HepG2 (cell line): ENCODE data around the gene RUNX2. TPM values are rescaled to one million over a fixed set of nuclear protein-coding genes. Genes with fewer than 3 reads are reported as not detected.

Source experiments
- ATAC-seq: fragments of 200-7000 bp; cut with Tn5 transposase; 3 replicates; pipeline ENCODE4 v1.9.1; 2020; ENCODE audit warnings: mild to moderate bottlenecking, moderate library complexity
- BruUV-seq: library from RNA; stranded (reverse); fragments of 400-500 nt; replicated peaks from 2 replicates; lab custom pipeline; 2021; lab: Mats Ljungman, UMichigan
- CTCF ChIA-PET: fragments of 300-600 bp; formaldehyde crosslinking; extraction: SDS; loops from one replicate; lab custom pipeline; 2021; ENCODE audit warnings: low total read pairs, inconsistent platforms, low intra/inter-chr PET ratio; lab: Yijun Ruan, JAX
- POLR2A ChIA-PET: fragments of 350-600 bp; sonication (Branson Sonifier 250); formaldehyde crosslinking; loops from one replicate; lab custom pipeline; 2020; ENCODE audit warnings: antibody characterized with exemption, inconsistent platforms; lab: Yijun Ruan, JAX
- DNase-seq: peaks from one replicate; pipeline ENCODE4 v3.0.0-alpha.2; 2015; ENCODE audit warnings: low spot score
- FAIRE-seq: peaks from 3 replicates; lab custom pipeline; 2011; peaks lifted over from hg19 to GRCh38; lab: Jason Lieb, UNC
- H2AFZ ChIP-seq: one replicate; pipeline ENCODE4 v1.6.1; 2011; ENCODE audit warnings: low read length, inconsistent platforms
- H3K27ac ChIP-seq: fragments of 300-600 bp; 3 replicates; pipeline ENCODE4 v1.8.0; 2011; ENCODE audit warnings: mixed run types, mild to moderate bottlenecking, mixed read lengths, low read length, inconsistent platforms; ENCODE audit not compliant: insufficient read depth; ENCODE audit errors: extremely low read length
- H3K27me3 ChIP-seq, 2 experiments: fragments of 200-600 bp in 1 of 2; 2 replicates in 1 of 2; 3 replicates in 1 of 2; pipeline versions ENCODE4 v1.6.0 to v1.8.0; 2011; ENCODE audit warnings: low read length in 2 of 2, mild to moderate bottlenecking in 2 of 2, moderate library complexity in 2 of 2, inconsistent platforms in 1 of 2; ENCODE audit not compliant: insufficient read depth in 2 of 2, control insufficient read depth in 1 of 2
- H3K36me3 ChIP-seq, 2 experiments: fragments of 200-600 bp in 1 of 2; replicated peaks in 1 of 2; 2 replicates in 1 of 2; 3 replicates in 1 of 2; pipeline versions ENCODE4 v1.5.1 to v1.8.0; 2011; ENCODE audit warnings: low read length in 2 of 2, inconsistent platforms in 1 of 2; ENCODE audit not compliant: insufficient read depth in 2 of 2, control insufficient read depth in 1 of 2
- H3K4me1 ChIP-seq: 2 replicates; pipeline ENCODE4 v1.5.1; 2012; ENCODE audit warnings: low read length, inconsistent platforms; ENCODE audit not compliant: insufficient read depth
- H3K4me2 ChIP-seq: 2 replicates; pipeline ENCODE4 v1.6.0; 2011; ENCODE audit warnings: low read depth, low read length, inconsistent platforms
- H3K4me3 ChIP-seq, 3 experiments: fragments of 200-600 bp in 1 of 3; sonication (generic), shearing (Covaris generic) in 1 of 3; replicated peaks in 1 of 3; 2 replicates each; pipeline ENCODE4 v1.5.1; 2011 to 2016; ENCODE audit warnings: low read length in 3 of 3, inconsistent platforms in 2 of 3, low read depth in 2 of 3, mild to moderate bottlenecking in 2 of 3, control low read depth in 1 of 3, mixed read lengths in 1 of 3; ENCODE audit not compliant: insufficient read depth in 1 of 3
- H3K79me2 ChIP-seq: one replicate; pipeline ENCODE4 v1.6.1; 2011; ENCODE audit warnings: low read length, inconsistent platforms; ENCODE audit not compliant: insufficient read depth
- H3K9ac ChIP-seq: 2 replicates; pipeline ENCODE4 v1.6.0; 2011; ENCODE audit warnings: mild to moderate bottlenecking, low read depth, low read length, inconsistent platforms; ENCODE audit not compliant: insufficient read depth
- H3K9me3 ChIP-seq: 2 replicates; pipeline ENCODE4 v1.5.1; 2012; ENCODE audit warnings: mild to moderate bottlenecking, low read length
- H4K20me1 ChIP-seq: 2 replicates; pipeline ENCODE4 v1.6.0; 2011; ENCODE audit warnings: inconsistent platforms, mild to moderate bottlenecking, low read length, moderate library complexity; ENCODE audit not compliant: insufficient read depth
- BRCA1 ChIP-seq: sonication (generic); formaldehyde crosslinking; IDR thresholded peaks from 2 replicates; pipeline ENCODE4 v1.4.0; 2020; ENCODE audit warnings: missing genetic modification reagents
- CBX1 ChIP-seq: IDR thresholded peaks from one replicate; pipeline ENCODE4 v1.6.1; 2016; ENCODE audit warnings: antibody characterized with exemption, low read depth
- FOXA1 ChIP-seq, 2 experiments: fragments of 450-650 bp in 1 of 2; sonication (generic) in 1 of 2; formaldehyde crosslinking in 1 of 2; IDR thresholded peaks; 2 replicates each; pipeline versions ENCODE4 v1.4.0 to v1.6.1; 2016 to 2020; ENCODE audit warnings: missing genetic modification reagents in 1 of 2
- FOXO1 ChIP-seq: sonication (generic); formaldehyde crosslinking; IDR thresholded peaks from 2 replicates; pipeline ENCODE4 v1.4.0; 2020; ENCODE audit warnings: missing genetic modification reagents
- GABPA ChIP-seq, 2 experiments: IDR thresholded peaks; 2 replicates each; pipeline ENCODE4 v1.6.1; 2011 to 2016; ENCODE audit warnings: low read depth in 2 of 2, low read length in 1 of 2, missing biosample characterization in 1 of 2, missing genetic modification characterization in 1 of 2
- GABPB1 ChIP-seq: IDR thresholded peaks from 2 replicates; pipeline ENCODE4 v1.6.1; 2016; ENCODE audit warnings: mild to moderate bottlenecking, missing genetic modification reagents, moderate library complexity, missing compliant biosample characterization
- HNRNPL ChIP-seq: fragments of 200-400 bp; formaldehyde crosslinking; IDR thresholded peaks from 2 replicates; pipeline ENCODE4 v1.6.1; 2017; ENCODE audit warnings: mild to moderate bottlenecking, low read depth, low read length
- KDM6A ChIP-seq: IDR thresholded peaks from 2 replicates; pipeline ENCODE4 v1.6.1; 2016; ENCODE audit warnings: low read depth
- KMT2B ChIP-seq: IDR thresholded peaks from 2 replicates; pipeline ENCODE4 v1.6.1; 2016; ENCODE audit warnings: missing genetic modification reagents, missing compliant biosample characterization
- MED1 ChIP-seq: sonication (generic); formaldehyde crosslinking; IDR thresholded peaks from 2 replicates; pipeline ENCODE4 v1.4.0; 2020; ENCODE audit warnings: missing genetic modification reagents
- NCOR1 ChIP-seq: fragments of 200-600 bp; sonication (generic); IDR thresholded peaks from 2 replicates; pipeline ENCODE4 v1.7.0; 2017; ENCODE audit warnings: antibody characterized with exemption, low read length, borderline replicate concordance
- NFYC ChIP-seq: IDR thresholded peaks from 2 replicates; pipeline ENCODE4 v1.6.1; 2016; ENCODE audit warnings: missing genetic modification reagents, missing compliant biosample characterization
- NR2F2 ChIP-seq: IDR thresholded peaks from 2 replicates; pipeline ENCODE4 v1.6.1; 2012; ENCODE audit warnings: low read depth, inconsistent platforms, borderline replicate concordance
- NRL ChIP-seq: sonication (generic); formaldehyde crosslinking; IDR thresholded peaks from 2 replicates; pipeline ENCODE4 v1.5.0; 2020; ENCODE audit warnings: missing genetic modification reagents, mild to moderate bottlenecking, moderate library complexity, borderline replicate concordance
- REL ChIP-seq: sonication (generic); formaldehyde crosslinking; conservative IDR thresholded peaks from 2 replicates; pipeline ENCODE4 v1.8.0; 2022; ENCODE audit warnings: mild to moderate bottlenecking, missing genetic modification reagents, moderate library complexity
- TFAP4 ChIP-seq: sonication (generic); IDR thresholded peaks from 2 replicates; pipeline ENCODE4 v1.6.1; 2016; ENCODE audit warnings: low read depth, borderline replicate concordance
- U2AF1 ChIP-seq: fragments of 200-400 bp; formaldehyde crosslinking; optimal IDR thresholded peaks from 2 replicates; pipeline ENCODE3; 2017; ENCODE audit warnings: mild to moderate bottlenecking, low read depth, low read length
- ZKSCAN1 ChIP-seq: fragments of 150-350 bp; IDR thresholded peaks from 2 replicates; pipeline ENCODE4 v1.6.1; 2014; ENCODE audit warnings: low read length
- ZNF335 ChIP-seq: sonication (generic); formaldehyde crosslinking; IDR thresholded peaks from 2 replicates; pipeline ENCODE4 v1.4.0; 2020; ENCODE audit warnings: missing genetic modification reagents
- ZNF431 ChIP-seq: sonication (generic); formaldehyde crosslinking; IDR thresholded peaks from 2 replicates; pipeline ENCODE4 v1.9.0; 2022; ENCODE audit warnings: missing genetic modification reagents, low read depth, mild to moderate bottlenecking, borderline replicate concordance
- ZNF788 ChIP-seq: sonication (generic); formaldehyde crosslinking; IDR thresholded peaks from 2 replicates; pipeline ENCODE4 v1.5.0; 2020; ENCODE audit warnings: mild to moderate bottlenecking, missing genetic modification reagents, borderline replicate concordance
- WGBS: methylation state at CpG from one replicate; pipeline ENCODE4 v1.1.6; 2017; ENCODE audit warnings: low lambda C conversion rate; 5-methylcytosine and 5-hydroxymethylcytosine counted together
- in situ Hi-C: cut with HindIII; loops from 2 replicates; pipeline ENCODE4 v1.10.0; 2017; ENCODE audit warnings: low pct_unique_long_range_greater_than_20kb; ENCODE audit not compliant: extremely low pct_ligation_motif_present
- intact Hi-C: fragments of 100-400 bp; cut with micrococcal nuclease; formaldehyde crosslinking; loops from one replicate; pipeline ENCODE4 v1.10.0; 2022; ENCODE audit not compliant: unreplicated experiment
- polyA plus RNA-seq, 8 experiments: library from polyadenylated mRNA; depleted of rRNA in 3 of 8; stranded (reverse) in 7 of 8; unstranded in 1 of 8; fragments of >200 nt; fragmentation: Illumina TruSeq in 4 of 8; extraction: Trizol in 4 of 8; gene quantifications; 2 replicates each; pipeline versions ENCODE4 v1.2.1 to v1.2.3, GENCODE V29; 2011 to 2016; ENCODE audit warnings: low read depth in 4 of 8, missing spikeins in 1 of 8, mixed read lengths in 1 of 8; ENCODE audit not compliant: insufficient read depth in 1 of 8
- total RNA-seq, 5 experiments: library from RNA; depleted of rRNA; stranded (reverse); fragments of >200 nt; fragmentation: Illumina TruSeq; extraction: Trizol; gene quantifications; 2 replicates each; pipeline ENCODE4 v1.2.3, GENCODE V29; 2016; ENCODE audit warnings: low read depth in 1 of 5
- TF ChIP-seq, protein P1 (sequence below): sonication (generic); formaldehyde crosslinking; IDR thresholded peaks from 2 replicates; pipeline ENCODE4 v1.4.0; 2020; ENCODE audit warnings: mild to moderate bottlenecking, missing genetic modification reagents
- TF ChIP-seq, protein P2 (sequence below): IDR thresholded peaks from 2 replicates; pipeline ENCODE4 v1.6.1; 2018; ENCODE audit warnings: missing genetic modification reagents

Gene RUNX2
- total and polyA plus RNA-seq, 2 of the 13 experiments (the other 11 are each of a cell fraction or from before 2014, with no cell fraction given) = not detected

DNA sequence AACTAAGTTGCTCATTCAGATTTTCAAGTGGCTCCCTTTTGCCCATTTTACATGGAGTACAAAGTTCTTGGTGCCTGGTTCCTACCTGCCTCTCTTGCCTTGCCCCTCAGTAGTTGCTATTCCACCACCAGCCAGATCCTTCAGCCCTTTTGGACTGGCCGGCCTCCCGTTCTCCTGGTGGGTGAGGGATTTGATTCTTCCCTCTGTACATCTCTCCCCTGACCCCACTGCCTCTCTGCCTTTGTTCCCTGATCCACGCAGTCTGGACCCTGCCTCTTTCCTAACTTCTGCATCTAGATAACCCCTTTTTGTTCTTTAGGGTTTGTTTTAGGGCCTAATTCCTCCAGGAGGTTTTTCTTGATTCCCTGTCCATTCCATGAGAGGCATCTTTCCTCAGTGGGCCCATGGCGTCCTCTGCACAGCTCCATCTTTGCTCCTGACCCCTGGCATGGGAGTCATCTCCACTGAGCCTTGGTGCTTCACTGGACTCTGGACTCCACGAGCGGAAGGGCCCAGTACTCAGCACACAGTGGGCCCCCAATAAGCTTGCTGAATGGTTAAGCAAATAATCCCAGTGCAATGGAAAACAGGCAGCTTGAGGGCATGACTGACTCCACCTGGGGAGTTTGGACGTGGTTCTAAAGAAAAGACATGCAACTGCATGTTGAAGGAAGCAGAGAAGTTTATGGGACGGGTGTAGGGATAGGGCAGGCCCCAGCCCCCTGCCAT lies 358.9 kb downstream of the RUNX2 start:
- ChIA-PET POLR2A (no interaction called here), CTCF (no interaction called here)
- Histone ChIP-seq H3K27me3 (peaks cover 0 to 7% of the 10 kb centered on the region in 2 experiments; a peak in 1 of 5 replicates), H3K27ac (no peak overlapping the region), H3K9me3 (peaks cover under 1% of the 10 kb centered on the region; the same call in 1 of the 2 replicates), H3K9ac (no peak overlapping the region), H3K4me2 (peak overlapping the region; percentile 33), H2AFZ (no peak overlapping the region), H4K20me1 (no peaks in the 10 kb centered on the region), H3K4me3 (no peak overlapping the region; a peak in 1 of 6 replicates), H3K36me3 (no peaks in the 10 kb centered on the region), H3K4me1 (peaks cover 14% of the 10 kb centered on the region), H3K79me2 (no peaks in the 10 kb centered on the region)
- in situ Hi-C loops (no loop called here), intact Hi-C loops (no loop called here)
- BruUV-seq = no TSS peak
- DNase-seq (peak; percentile 20), ATAC-seq (peak; percentile 76), FAIRE-seq (no peak)
- 11% methylated on average over 8 of the region's 8 CpGs for WGBS
- no peak for TF ChIP-seq U2AF1
- no peak for TF ChIP-seq CBX1
- TF ChIP-seq KDM6A (CRISPR knock-in tag) = 0 out of 2 replicates have a peak, but pooled peaks have one; percentile 19
- TF ChIP-seq MED1 = 0 out of 2 replicates have a peak, but pooled peaks have one; percentile 46
- TF ChIP-seq FOXO1 (CRISPR knock-in tag) = peak; percentile 30; the same call in 1 of the 2 replicates
- no peak for TF ChIP-seq REL (CRISPR knock-in tag)
- TF ChIP-seq, protein P1, sequence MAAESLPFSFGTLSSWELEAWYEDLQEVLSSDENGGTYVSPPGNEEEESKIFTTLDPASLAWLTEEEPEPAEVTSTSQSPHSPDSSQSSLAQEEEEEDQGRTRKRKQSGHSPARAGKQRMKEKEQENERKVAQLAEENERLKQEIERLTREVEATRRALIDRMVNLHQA (CRISPR knock-in tag) = no peak
- peak; percentile 27; the same call in 1 of the 2 replicates for TF ChIP-seq GABPA (IDR thresholded peaks at IDR 0.05; ENCODE audit: low read depth, low read length)
- TF ChIP-seq GABPA (CRISPR knock-in tag; IDR thresholded peaks at IDR 0.05; ENCODE audit: low read depth) = peak; percentile 65
- TF ChIP-seq ZNF335 (CRISPR knock-in tag) = no peak
- no peak for TF ChIP-seq TFAP4
- TF ChIP-seq NCOR1 = no peak
- TF ChIP-seq FOXA1 (IDR thresholded peaks at IDR 0.05) = no peak
- TF ChIP-seq FOXA1 (CRISPR knock-in tag; IDR thresholded peaks at IDR 0.05) = 0 out of 2 replicates have a peak, but pooled peaks have one; percentile 41
- no peak for TF ChIP-seq NFYC
- no peak for TF ChIP-seq ZNF431 (CRISPR knock-in tag)
- no peak for TF ChIP-seq KMT2B (CRISPR knock-in tag)
- no peak for TF ChIP-seq NRL (CRISPR knock-in tag)
- no peak for TF ChIP-seq ZNF788
- no peak for TF ChIP-seq HNRNPL
- TF ChIP-seq, protein P2, sequence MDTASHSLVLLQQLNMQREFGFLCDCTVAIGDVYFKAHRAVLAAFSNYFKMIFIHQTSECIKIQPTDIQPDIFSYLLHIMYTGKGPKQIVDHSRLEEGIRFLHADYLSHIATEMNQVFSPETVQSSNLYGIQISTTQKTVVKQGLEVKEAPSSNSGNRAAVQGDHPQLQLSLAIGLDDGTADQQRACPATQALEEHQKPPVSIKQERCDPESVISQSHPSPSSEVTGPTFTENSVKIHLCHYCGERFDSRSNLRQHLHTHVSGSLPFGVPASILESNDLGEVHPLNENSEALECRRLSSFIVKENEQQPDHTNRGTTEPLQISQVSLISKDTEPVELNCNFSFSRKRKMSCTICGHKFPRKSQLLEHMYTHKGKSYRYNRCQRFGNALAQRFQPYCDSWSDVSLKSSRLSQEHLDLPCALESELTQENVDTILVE (CRISPR knock-in tag) = no peak
- TF ChIP-seq BRCA1 = no peak
- TF ChIP-seq NR2F2 = no peak
- peak; percentile 83 for TF ChIP-seq ZKSCAN1
- peak; percentile 71 for TF ChIP-seq GABPB1 (CRISPR knock-in tag)
